Measurements from ENCODE around the gene VPS13A.

Gene VPS13A

GRCh38 chr9:77420641-77421040 lies 243.3 kb downstream of the VPS13A start:
- DNase-seq (ENCODE audit: low read depth): no peak
- TF ChIP-seq POLR2A (IDR thresholded peaks at IDR 0.05; ENCODE audit: extremely low read depth, insufficient read length) (no peak), CTCF (IDR thresholded peaks at IDR 0.05; ENCODE audit: low read depth, low read length) (no peak), MAX (IDR thresholded peaks at IDR 0.05; ENCODE audit: low read depth, low read length) (no peak), MYC (IDR thresholded peaks at IDR 0.05; ENCODE audit: low read depth, low read length) (no peak)
- H3K4me3 ChIP-seq (ENCODE audit: low read depth, low read length): no peak overlapping the region

GRCh38 chr9:77421506-77422265 lies 244.4 kb downstream of the VPS13A start:
- no peak for TF ChIP-seq POLR2A (IDR thresholded peaks at IDR 0.05; ENCODE audit: extremely low read depth, insufficient read length)
- TF ChIP-seq MYC (IDR thresholded peaks at IDR 0.05; ENCODE audit: low read depth, low read length): no peak
- no peak for TF ChIP-seq CTCF (IDR thresholded peaks at IDR 0.05; ENCODE audit: low read depth, low read length)
- TF ChIP-seq MAX (IDR thresholded peaks at IDR 0.05; ENCODE audit: low read depth, low read length): no peak
- no peak for DNase-seq (ENCODE audit: low read depth)
- H3K4me3 ChIP-seq (ENCODE audit: low read depth, low read length): no peak overlapping the region

- TF ChIP-seq MYC (IDR thresholded peaks at IDR 0.05; ENCODE audit: low read depth, low read length) (no peak), MAX (IDR thresholded peaks at IDR 0.05; ENCODE audit: low read depth, low read length) (no peak)
- DNase-seq (ENCODE audit: low read depth): no peak
- no peak overlapping the region for H3K4me3 ChIP-seq (ENCODE audit: low read depth, low read length)
Measured at GRCh38 chr9:77422969-77423368, 245.6 kb downstream of the VPS13A start.

GRCh38 chr9:77423841-77424240 lies 246.5 kb downstream of the VPS13A start:
- no peak overlapping the region for H3K4me3 ChIP-seq (ENCODE audit: low read depth, low read length)
- no peak for DNase-seq (ENCODE audit: low read depth)
- TF ChIP-seq POLR2A (IDR thresholded peaks at IDR 0.05; ENCODE audit: extremely low read depth, insufficient read length): no peak
- no peak for TF ChIP-seq MYC (IDR thresholded peaks at IDR 0.05; ENCODE audit: low read depth, low read length)
- TF ChIP-seq CTCF (IDR thresholded peaks at IDR 0.05; ENCODE audit: low read depth, low read length): no peak
- no peak for TF ChIP-seq MAX (IDR thresholded peaks at IDR 0.05; ENCODE audit: low read depth, low read length)

- no peak overlapping the region for H3K4me3 ChIP-seq (ENCODE audit: low read depth, low read length)
- no peak for DNase-seq (ENCODE audit: low read depth)
- no peak for TF ChIP-seq POLR2A (IDR thresholded peaks at IDR 0.05; ENCODE audit: extremely low read depth, insufficient read length)
- TF ChIP-seq MYC (IDR thresholded peaks at IDR 0.05; ENCODE audit: low read depth, low read length): no peak
- TF ChIP-seq CTCF (IDR thresholded peaks at IDR 0.05; ENCODE audit: low read depth, low read length): no peak
- TF ChIP-seq MAX (IDR thresholded peaks at IDR 0.05; ENCODE audit: low read depth, low read length): no peak
Measured at GRCh38 chr9:77424993-77425392, 247.7 kb downstream of the VPS13A start.

- no peak for DNase-seq (ENCODE audit: low read depth)
- no peak for TF ChIP-seq CTCF (IDR thresholded peaks at IDR 0.05; ENCODE audit: low read depth, low read length)
- no peak overlapping the region for H3K4me3 ChIP-seq (ENCODE audit: low read depth, low read length)
Measured at GRCh38 chr9:77426712-77427111, 249.4 kb downstream of the VPS13A start.
